Fibroblast of the conjunctiva (primary cell): ENCODE results near the gene LAMB1.

Experiments used
- DNase-seq: peaks from one replicate; pipeline ENCODE4 v3.0.0-alpha.2; 2010; ENCODE audit warnings: low read depth

Gene LAMB1

DNA sequence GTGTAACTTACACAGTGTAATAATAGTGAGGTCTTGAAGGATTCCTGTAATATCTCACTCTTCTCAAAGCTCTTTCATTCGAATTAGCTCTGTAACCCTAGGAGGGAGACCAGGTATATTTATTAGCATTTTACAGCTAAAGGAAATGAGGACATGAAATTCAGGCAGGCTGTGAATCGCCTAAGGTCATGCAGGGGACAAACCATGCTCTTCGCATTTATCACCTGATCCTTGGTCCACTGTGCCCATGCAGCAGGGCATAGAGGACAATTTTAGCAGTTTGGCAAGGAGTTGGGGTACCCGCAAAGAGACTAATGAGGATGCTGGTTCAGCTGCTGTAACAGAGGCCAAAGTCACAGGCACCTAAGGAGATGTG is 14.8 kb upstream of the LAMB1 start:
- DNase-seq: no peak

- no peak for DNase-seq
Observed at GRCh38 chr7:108016841-108017775, 14.1 kb upstream of the LAMB1 start.

DNA sequence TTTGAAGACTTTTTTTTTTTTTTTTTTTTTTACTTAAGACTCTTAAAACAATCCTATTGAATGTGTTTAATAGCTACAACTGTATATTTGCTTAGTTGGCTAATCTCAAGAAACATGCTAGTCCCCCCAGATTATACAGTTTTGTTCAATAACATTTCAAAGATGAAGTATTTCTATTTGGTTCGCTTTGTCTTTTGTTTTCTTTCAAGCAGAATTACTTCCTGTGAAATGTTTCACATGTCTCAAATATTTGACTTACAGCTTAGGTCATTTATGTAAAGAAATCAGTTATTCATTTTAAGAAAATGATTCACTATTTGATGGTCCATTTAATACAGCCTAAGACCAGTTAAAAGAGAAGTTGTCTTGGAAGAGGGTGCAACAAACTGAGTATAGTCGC is 12.8 kb upstream of the LAMB1 start:
- DNase-seq: no peak

- no peak for DNase-seq
Observed at GRCh38 chr7:108014747-108015682, 12.1 kb upstream of the LAMB1 start.

GRCh38 chr7:108014215-108014614 is 11.3 kb upstream of the LAMB1 start:
- no peak for DNase-seq

- no peak for DNase-seq
Observed at GRCh38 chr7:108012499-108013430, 9.8 kb upstream of the LAMB1 start.

GRCh38 chr7:108010377-108010776 is 7.4 kb upstream of the LAMB1 start:
- DNase-seq: no peak

DNA sequence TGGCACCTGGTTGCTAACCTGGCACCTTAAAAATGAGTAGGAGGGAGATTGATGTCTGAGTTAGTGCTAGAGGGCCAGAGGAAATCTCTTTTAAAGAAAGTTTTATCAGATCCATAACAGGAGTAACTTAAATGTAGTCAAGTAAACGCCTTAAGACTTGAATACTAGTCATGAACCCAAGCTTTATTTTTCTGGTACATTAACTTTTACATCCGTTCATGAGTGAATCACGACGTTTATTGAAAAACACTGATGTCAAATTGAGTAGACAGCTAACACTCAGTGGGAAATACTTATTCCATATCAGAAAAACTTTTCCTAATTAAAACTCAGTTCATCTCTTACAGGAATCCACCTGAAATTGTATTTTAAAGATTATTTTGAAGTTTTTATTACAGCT is 6.9 kb upstream of the LAMB1 start:
- no peak for DNase-seq

GRCh38 chr7:108008827-108009226 is 5.9 kb upstream of the LAMB1 start:
- DNase-seq: no peak

- no peak for DNase-seq
Observed at GRCh38 chr7:108008240-108008639, 5.3 kb upstream of the LAMB1 start.

DNA sequence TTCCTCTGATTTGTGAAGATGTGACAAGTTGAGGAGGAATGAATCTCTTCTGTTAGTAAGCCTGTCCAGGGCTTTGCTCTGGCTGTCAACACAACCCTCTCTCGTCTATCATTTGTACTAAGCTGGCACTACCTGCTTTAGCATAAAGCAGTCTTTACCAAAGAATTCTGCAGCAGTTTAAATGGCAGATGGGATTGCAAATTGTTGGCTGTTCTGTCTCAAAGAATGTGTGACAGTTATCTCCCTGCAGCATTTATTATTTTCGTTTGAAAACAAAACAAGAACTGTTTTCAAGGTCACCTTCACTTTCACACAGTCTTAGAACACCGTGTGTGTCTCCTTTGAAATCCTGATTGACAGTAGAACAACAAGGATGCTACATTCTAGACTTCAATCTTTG is 4.8 kb upstream of the LAMB1 start:
- no peak for DNase-seq

GRCh38 chr7:108007261-108007660 is 4.3 kb upstream of the LAMB1 start:
- no peak for DNase-seq

- no peak for DNase-seq
Observed at GRCh38 chr7:108004220-108005142, 1.5 kb upstream of the LAMB1 start.

DNA sequence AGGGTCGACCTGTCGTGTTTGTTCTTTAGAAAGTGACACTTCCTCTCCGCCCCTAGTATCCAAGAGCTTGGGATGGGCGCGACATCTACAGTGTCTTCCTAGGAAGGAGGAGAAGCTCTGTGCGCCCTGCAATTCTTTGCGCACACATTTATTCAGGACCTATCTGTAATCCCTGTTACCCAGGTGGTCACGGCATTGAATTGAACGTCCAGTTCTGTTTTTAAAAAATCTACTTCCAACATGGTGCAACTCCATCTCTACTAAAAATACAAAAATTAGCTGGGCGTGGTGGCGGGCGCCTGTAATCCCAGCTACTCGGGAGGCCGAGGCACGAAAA is 606 bp upstream of the LAMB1 start:
- no peak for DNase-seq

GRCh38 chr7:108001764-108002725 is 916 bp downstream of the LAMB1 start:
- DNase-seq: no peak

- DNase-seq: no peak
Observed at GRCh38 chr7:108000875-108001763, 1.8 kb downstream of the LAMB1 start.

GRCh38 chr7:107999779-108000560 is 3.0 kb downstream of the LAMB1 start:
- DNase-seq: no peak
